T-helper 2 cell treated with Interferon-gamma antibody and Interleukin-4, amounts not matched to agents 5 μg/mL and 100 μg/mL, for 36 hours (primary cell): ENCODE measurements around the gene EFCAB6.

Source experiments
- DNase-seq: peaks from one replicate; pipeline ENCODE4 v3.0.0; 2021; ENCODE audit warnings: low spot score
- H3K27ac Mint-ChIP-seq: one replicate; pipeline ENCODE4 v1.8.0; 2021; ENCODE audit warnings: mild to moderate bottlenecking, mixed read lengths
- H3K27me3 Mint-ChIP-seq: one replicate; pipeline ENCODE4 v1.8.0; 2021; ENCODE audit warnings: low read depth, mixed read lengths
- H3K36me3 Mint-ChIP-seq: one replicate; pipeline ENCODE4 v1.8.0; 2021; ENCODE audit warnings: low read depth, mixed read lengths
- H3K4me1 Mint-ChIP-seq: one replicate; pipeline ENCODE4 v1.8.0; 2021; ENCODE audit warnings: low read depth, mixed read lengths
- H3K4me3 Mint-ChIP-seq: one replicate; pipeline ENCODE4 v1.8.0; 2022; ENCODE audit warnings: mild to moderate bottlenecking, moderate library complexity, mixed read lengths
- H3K9me3 Mint-ChIP-seq: one replicate; pipeline ENCODE4 v1.8.0; 2021; ENCODE audit warnings: mixed read lengths

Gene EFCAB6

GRCh38 chr22:43812149-43812842 lies at the start of gene EFCAB6:
EFCAB6 (minus strand) TSS chr22:43812305; CDS start chr22:43782318, 29,987 bp downstream.
- H3K4me1 Mint-ChIP-seq: peaks cover 26% of the 10 kb centered on the region
- H3K36me3 Mint-ChIP-seq: peaks cover 8% of the 10 kb centered on the region
- no peaks in the 10 kb centered on the region for H3K9me3 Mint-ChIP-seq
- DNase-seq: peak; percentile 87
- no peaks in the 10 kb centered on the region for H3K27me3 Mint-ChIP-seq
- H3K27ac Mint-ChIP-seq: peak within 1 kb of the TSS; percentile 83
- H3K4me3 Mint-ChIP-seq: peak within 1 kb of the TSS; percentile 96

- no peak overlapping the region for H3K4me3 Mint-ChIP-seq
- peaks cover 44% of the 10 kb centered on the region for H3K27me3 Mint-ChIP-seq
Measured at GRCh38 chr22:43861529-43861928, 49.4 kb upstream of the EFCAB6 start.

GRCh38 chr22:43860831-43861230 lies 48.7 kb upstream of the EFCAB6 start:
- no peaks in the 10 kb centered on the region for H3K36me3 Mint-ChIP-seq
- no peak for DNase-seq
- H3K27ac Mint-ChIP-seq: no peak overlapping the region
- no peaks in the 10 kb centered on the region for H3K4me1 Mint-ChIP-seq
- no peak overlapping the region for H3K4me3 Mint-ChIP-seq
- H3K9me3 Mint-ChIP-seq: peaks cover 4% of the 10 kb centered on the region
- peaks cover 41% of the 10 kb centered on the region for H3K27me3 Mint-ChIP-seq

More at GRCh38 chr22:43861529-43861928, 49.4 kb upstream of the EFCAB6 start:
- no peak overlapping the region for H3K27ac Mint-ChIP-seq
- H3K9me3 Mint-ChIP-seq: peaks cover 4% of the 10 kb centered on the region
- no peak for DNase-seq
- no peaks in the 10 kb centered on the region for H3K36me3 Mint-ChIP-seq
- no peaks in the 10 kb centered on the region for H3K4me1 Mint-ChIP-seq

- Mint-ChIP-seq H3K4me1 (no peaks in the 10 kb centered on the region), H3K4me3 (no peak overlapping the region), H3K36me3 (no peaks in the 10 kb centered on the region), H3K27me3 (peaks cover 41% of the 10 kb centered on the region), H3K9me3 (peaks cover 4% of the 10 kb centered on the region), H3K27ac (no peak overlapping the region)
- no peak for DNase-seq
Measured at GRCh38 chr22:43860126-43860525, 48.0 kb upstream of the EFCAB6 start.

- H3K4me1 Mint-ChIP-seq: no peaks in the 10 kb centered on the region
- H3K9me3 Mint-ChIP-seq: peaks cover 4% of the 10 kb centered on the region
- no peaks in the 10 kb centered on the region for H3K36me3 Mint-ChIP-seq
- H3K4me3 Mint-ChIP-seq: no peak overlapping the region
- H3K27me3 Mint-ChIP-seq: peaks cover 38% of the 10 kb centered on the region
- H3K27ac Mint-ChIP-seq: no peak overlapping the region
- DNase-seq: no peak
Measured at GRCh38 chr22:43859621-43860020, 47.5 kb upstream of the EFCAB6 start.

- Mint-ChIP-seq H3K4me1 (no peaks in the 10 kb centered on the region), H3K27ac (no peak overlapping the region), H3K4me3 (no peak overlapping the region), H3K36me3 (no peaks in the 10 kb centered on the region), H3K27me3 (peaks cover 36% of the 10 kb centered on the region), H3K9me3 (peaks cover 4% of the 10 kb centered on the region)
- no peak for DNase-seq
Measured at GRCh38 chr22:43859176-43859575, 47.1 kb upstream of the EFCAB6 start.

GRCh38 chr22:43858156-43858895 lies 46.2 kb upstream of the EFCAB6 start:
- no peak for DNase-seq
- H3K36me3 Mint-ChIP-seq: no peaks in the 10 kb centered on the region
- peaks cover 4% of the 10 kb centered on the region for H3K9me3 Mint-ChIP-seq
- H3K27ac Mint-ChIP-seq: no peak overlapping the region
- H3K4me1 Mint-ChIP-seq: no peaks in the 10 kb centered on the region
- peaks cover 28% of the 10 kb centered on the region for H3K27me3 Mint-ChIP-seq
- H3K4me3 Mint-ChIP-seq: no peak overlapping the region

- Mint-ChIP-seq H3K27me3 (peaks cover 23% of the 10 kb centered on the region), H3K9me3 (peaks cover 4% of the 10 kb centered on the region), H3K4me1 (no peaks in the 10 kb centered on the region), H3K27ac (no peak overlapping the region), H3K36me3 (no peaks in the 10 kb centered on the region), H3K4me3 (no peak overlapping the region)
- no peak for DNase-seq
Measured at GRCh38 chr22:43857367-43857766, 45.3 kb upstream of the EFCAB6 start.

- Mint-ChIP-seq H3K9me3 (peaks cover 4% of the 10 kb centered on the region), H3K27me3 (peaks cover 12% of the 10 kb centered on the region), H3K27ac (no peak overlapping the region), H3K36me3 (no peaks in the 10 kb centered on the region), H3K4me1 (no peaks in the 10 kb centered on the region), H3K4me3 (no peak overlapping the region)
- no peak for DNase-seq
Measured at GRCh38 chr22:43855431-43855830, 43.3 kb upstream of the EFCAB6 start.

- DNase-seq: no peak
- Mint-ChIP-seq H3K36me3 (no peaks in the 10 kb centered on the region), H3K9me3 (peaks cover 4% of the 10 kb centered on the region), H3K4me1 (no peaks in the 10 kb centered on the region), H3K27me3 (peaks cover 10% of the 10 kb centered on the region), H3K27ac (no peak overlapping the region), H3K4me3 (no peak overlapping the region)
Measured at GRCh38 chr22:43854786-43855271, 42.7 kb upstream of the EFCAB6 start.

GRCh38 chr22:43854121-43854785 lies 42.1 kb upstream of the EFCAB6 start:
- Mint-ChIP-seq H3K4me3 (no peak overlapping the region), H3K9me3 (peaks cover 4% of the 10 kb centered on the region), H3K27ac (no peak overlapping the region), H3K27me3 (peaks cover 9% of the 10 kb centered on the region), H3K4me1 (no peaks in the 10 kb centered on the region), H3K36me3 (no peaks in the 10 kb centered on the region)
- no peak for DNase-seq

GRCh38 chr22:43853328-43853931 lies 41.3 kb upstream of the EFCAB6 start:
- Mint-ChIP-seq H3K27me3 (peaks cover 5% of the 10 kb centered on the region), H3K27ac (no peak overlapping the region), H3K4me3 (no peak overlapping the region), H3K36me3 (no peaks in the 10 kb centered on the region), H3K9me3 (peaks cover 4% of the 10 kb centered on the region), H3K4me1 (no peaks in the 10 kb centered on the region)
- no peak for DNase-seq

GRCh38 chr22:43852573-43853327 lies 40.6 kb upstream of the EFCAB6 start:
- Mint-ChIP-seq H3K4me3 (no peak overlapping the region), H3K27me3 (peaks cover 5% of the 10 kb centered on the region), H3K36me3 (no peaks in the 10 kb centered on the region), H3K27ac (no peak overlapping the region), H3K4me1 (no peaks in the 10 kb centered on the region), H3K9me3 (peaks cover 4% of the 10 kb centered on the region)
- DNase-seq: no peak
